Measurements from ENCODE around the gene EPS8L3. TPM values are rescaled to one million over a fixed set of nuclear protein-coding genes. Genes with fewer than 3 reads are reported as not detected.

Gene EPS8L3
- total RNA-seq, 1 experiment from 2014 or later, result not detected

- CTCF ChIA-PET, result no interaction called here
- no peak overlapping the region for H3K27ac ChIP-seq (ENCODE audit: low read depth, low read length, poor library complexity, severe bottlenecking)
- no TSS peak for BruUV-seq (replicated peaks)
- H3K4me3 ChIP-seq (ENCODE audit: low read depth, low read length, poor library complexity, severe bottlenecking), result no peak overlapping the region
- no peaks in the 10 kb centered on the region for H3K27me3 ChIP-seq (replicated peaks; ENCODE audit: insufficient read depth, low read depth, low read length, poor library complexity)
- no peaks in the 10 kb centered on the region for H3K36me3 ChIP-seq (ENCODE audit: insufficient read depth, low read length, poor library complexity, severe bottlenecking)
- TF ChIP-seq CTCF (conservative IDR thresholded peaks at IDR 0.05; ENCODE audit: low read depth, low read length) (no peak), EZH2 (IDR thresholded peaks at IDR 0.05; ENCODE audit: borderline replicate concordance, low read depth, low read length, poor library complexity, severe bottlenecking) (no peak)
- H3K4me1 ChIP-seq (ENCODE audit: insufficient read depth, low read length, poor library complexity, severe bottlenecking), result peaks cover 8% of the 10 kb centered on the region
- intact Hi-C loops (cut with micrococcal nuclease; ENCODE audit: unreplicated experiment), result no loop called here
- H3K9me3 ChIP-seq (ENCODE audit: low read depth, low read length, poor library complexity, severe bottlenecking), result no peaks in the 10 kb centered on the region
- POLR2A ChIA-PET (ENCODE audit: low non-redundant PET), result no interaction called here
- DNase-seq (ENCODE audit: low spot score), result no peak
These were observed 41.8 kb downstream of the EPS8L3 start for GRCh38 chr1:109721971-109722370.

GRCh38 chr1:109721042-109721441 lies 42.7 kb downstream of the EPS8L3 start:
- Histone ChIP-seq H3K27ac (ENCODE audit: low read depth, low read length, poor library complexity, severe bottlenecking) (no peak overlapping the region), H3K4me3 (ENCODE audit: low read depth, low read length, poor library complexity, severe bottlenecking) (no peak overlapping the region), H3K9me3 (ENCODE audit: low read depth, low read length, poor library complexity, severe bottlenecking) (no peaks in the 10 kb centered on the region), H3K4me1 (ENCODE audit: insufficient read depth, low read length, poor library complexity, severe bottlenecking) (peaks cover 8% of the 10 kb centered on the region), H3K36me3 (ENCODE audit: insufficient read depth, low read length, poor library complexity, severe bottlenecking) (no peaks in the 10 kb centered on the region), H3K27me3 (replicated peaks; ENCODE audit: insufficient read depth, low read depth, low read length, poor library complexity) (no peaks in the 10 kb centered on the region)
- no peak for DNase-seq (ENCODE audit: low spot score)
- BruUV-seq (replicated peaks), result no TSS peak
- ChIA-PET POLR2A (ENCODE audit: low non-redundant PET) (no interaction called here), CTCF (no interaction called here)
- TF ChIP-seq EZH2 (IDR thresholded peaks at IDR 0.05; ENCODE audit: borderline replicate concordance, low read depth, low read length, poor library complexity, severe bottlenecking) (no peak), CTCF (conservative IDR thresholded peaks at IDR 0.05; ENCODE audit: low read depth, low read length) (no peak)
- intact Hi-C loops (cut with micrococcal nuclease; ENCODE audit: unreplicated experiment), result no loop called here

- BruUV-seq (replicated peaks), result no TSS peak
- intact Hi-C loops (cut with micrococcal nuclease; ENCODE audit: unreplicated experiment), result no loop called here
- TF ChIP-seq CTCF (conservative IDR thresholded peaks at IDR 0.05; ENCODE audit: low read depth, low read length), result no peak
- TF ChIP-seq EZH2 (IDR thresholded peaks at IDR 0.05; ENCODE audit: borderline replicate concordance, low read depth, low read length, poor library complexity, severe bottlenecking), result no peak
- Histone ChIP-seq H3K4me3 (ENCODE audit: low read depth, low read length, poor library complexity, severe bottlenecking) (no peak overlapping the region), H3K4me1 (ENCODE audit: insufficient read depth, low read length, poor library complexity, severe bottlenecking) (peaks cover 8% of the 10 kb centered on the region), H3K36me3 (ENCODE audit: insufficient read depth, low read length, poor library complexity, severe bottlenecking) (no peaks in the 10 kb centered on the region), H3K9me3 (ENCODE audit: low read depth, low read length, poor library complexity, severe bottlenecking) (no peaks in the 10 kb centered on the region), H3K27me3 (replicated peaks; ENCODE audit: insufficient read depth, low read depth, low read length, poor library complexity) (no peaks in the 10 kb centered on the region), H3K27ac (ENCODE audit: low read depth, low read length, poor library complexity, severe bottlenecking) (peak overlapping the region; percentile 2)
- CTCF ChIA-PET, result no interaction called here
- POLR2A ChIA-PET (ENCODE audit: low non-redundant PET), result no interaction called here
- DNase-seq (ENCODE audit: low spot score), result peak; percentile 27
These were observed 44.3 kb downstream of the EPS8L3 start for GRCh38 chr1:109719337-109719837.

Data from A673 (cell line).